GM12865 (cell line): ENCODE data around the gene TTC36.

Source experiments
- DNase-seq: peaks from one replicate; pipeline ENCODE4 v3.0.0; 2010; ENCODE audit warnings: low read depth
- H3K4me3 ChIP-seq: 2 replicates; pipeline ENCODE4 v1.5.1; 2011; ENCODE audit warnings: mild to moderate bottlenecking, low read depth, low read length, control low read depth
- TF ChIP-seq, protein P1 (sequence below): IDR thresholded peaks from 2 replicates; pipeline ENCODE4 v1.5.1; 2011; ENCODE audit warnings: low read length, control low read depth, low read depth, inconsistent platforms; ENCODE audit not compliant: insufficient read depth; ENCODE audit errors: missing control alignments

Gene TTC36

DNA sequence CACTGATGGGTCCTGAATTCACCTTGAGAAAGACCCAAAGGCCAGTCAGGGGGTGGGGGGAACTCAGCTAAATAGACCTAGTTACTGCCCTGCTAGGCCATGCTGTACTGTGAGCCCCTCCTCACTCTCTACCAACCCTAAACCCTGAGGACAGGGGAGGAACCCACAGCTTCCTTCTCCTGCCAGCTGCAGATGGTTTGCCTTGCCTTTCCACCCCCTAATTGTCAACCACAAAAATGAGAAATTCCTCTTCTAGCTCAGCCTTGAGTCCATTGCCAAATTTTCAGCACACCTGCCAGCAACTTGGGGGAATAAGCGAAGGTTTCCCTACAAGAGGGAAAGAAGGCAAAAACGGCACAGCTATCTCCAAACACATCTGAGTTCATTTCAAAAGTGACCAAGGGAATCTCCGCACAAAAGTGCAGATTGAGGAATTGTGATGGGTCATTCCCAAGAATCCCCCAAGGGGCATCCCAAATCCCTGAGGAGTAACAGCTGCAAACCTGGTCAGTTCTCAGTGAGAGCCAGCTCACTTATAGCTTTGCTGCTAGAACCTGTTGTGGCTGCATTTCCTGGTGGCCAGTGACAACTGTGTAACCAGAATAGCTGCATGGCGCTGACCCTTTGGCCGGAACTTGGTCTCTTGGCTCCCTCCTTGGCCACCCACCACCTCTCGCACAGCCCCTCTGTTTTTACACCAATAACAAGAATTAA is 2.4 kb upstream of the TTC36 start:
- H3K4me3 ChIP-seq = no peak overlapping the region
- no peak for DNase-seq
- TF ChIP-seq, protein P1, sequence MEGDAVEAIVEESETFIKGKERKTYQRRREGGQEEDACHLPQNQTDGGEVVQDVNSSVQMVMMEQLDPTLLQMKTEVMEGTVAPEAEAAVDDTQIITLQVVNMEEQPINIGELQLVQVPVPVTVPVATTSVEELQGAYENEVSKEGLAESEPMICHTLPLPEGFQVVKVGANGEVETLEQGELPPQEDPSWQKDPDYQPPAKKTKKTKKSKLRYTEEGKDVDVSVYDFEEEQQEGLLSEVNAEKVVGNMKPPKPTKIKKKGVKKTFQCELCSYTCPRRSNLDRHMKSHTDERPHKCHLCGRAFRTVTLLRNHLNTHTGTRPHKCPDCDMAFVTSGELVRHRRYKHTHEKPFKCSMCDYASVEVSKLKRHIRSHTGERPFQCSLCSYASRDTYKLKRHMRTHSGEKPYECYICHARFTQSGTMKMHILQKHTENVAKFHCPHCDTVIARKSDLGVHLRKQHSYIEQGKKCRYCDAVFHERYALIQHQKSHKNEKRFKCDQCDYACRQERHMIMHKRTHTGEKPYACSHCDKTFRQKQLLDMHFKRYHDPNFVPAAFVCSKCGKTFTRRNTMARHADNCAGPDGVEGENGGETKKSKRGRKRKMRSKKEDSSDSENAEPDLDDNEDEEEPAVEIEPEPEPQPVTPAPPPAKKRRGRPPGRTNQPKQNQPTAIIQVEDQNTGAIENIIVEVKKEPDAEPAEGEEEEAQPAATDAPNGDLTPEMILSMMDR = no peak

DNA sequence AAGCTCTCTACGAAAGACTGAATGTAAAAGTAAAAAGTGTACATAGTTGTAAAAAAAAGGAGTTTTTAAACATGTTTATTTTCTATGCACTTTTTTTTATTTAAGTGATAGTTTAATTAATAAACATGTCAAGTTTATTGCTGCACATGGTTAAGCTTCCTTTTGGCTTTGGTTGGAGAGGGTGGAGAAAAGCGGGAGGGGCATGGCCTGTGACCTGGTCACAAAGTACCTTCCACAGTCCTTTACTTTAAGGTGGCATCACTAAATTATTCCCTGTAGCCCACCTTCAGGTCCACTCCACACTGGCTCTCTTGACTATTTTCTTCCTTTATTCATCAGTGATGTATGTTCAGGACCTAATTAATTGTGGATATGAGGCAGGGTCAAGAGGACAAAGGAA is 586 bp upstream of the TTC36 start:
- TF ChIP-seq, protein P1 = no peak
- no peak for DNase-seq
- H3K4me3 ChIP-seq = no peak overlapping the region

DNA sequence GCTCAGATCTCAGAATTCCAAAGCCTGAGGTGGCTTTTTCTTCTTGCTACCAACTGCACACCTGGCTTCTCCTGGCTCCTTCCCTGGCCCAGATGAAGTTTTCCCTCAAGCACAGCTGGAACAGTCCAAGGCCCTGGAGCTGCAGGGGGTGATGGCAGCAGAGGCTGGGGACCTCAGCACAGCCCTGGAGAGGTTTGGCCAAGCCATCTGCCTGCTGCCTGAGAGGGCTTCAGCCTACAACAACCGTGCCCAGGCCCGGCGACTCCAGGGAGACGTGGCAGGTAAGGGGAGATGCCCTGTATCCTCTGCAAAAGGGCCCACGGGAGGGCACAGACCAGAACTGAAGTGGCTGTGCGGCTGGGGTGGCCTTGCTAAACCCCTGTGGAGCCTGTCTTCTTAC is 1.2 kb downstream of the TTC36 start:
- no peak overlapping the region for H3K4me3 ChIP-seq
- TF ChIP-seq, protein P1 = no peak
- DNase-seq = no peak

DNA sequence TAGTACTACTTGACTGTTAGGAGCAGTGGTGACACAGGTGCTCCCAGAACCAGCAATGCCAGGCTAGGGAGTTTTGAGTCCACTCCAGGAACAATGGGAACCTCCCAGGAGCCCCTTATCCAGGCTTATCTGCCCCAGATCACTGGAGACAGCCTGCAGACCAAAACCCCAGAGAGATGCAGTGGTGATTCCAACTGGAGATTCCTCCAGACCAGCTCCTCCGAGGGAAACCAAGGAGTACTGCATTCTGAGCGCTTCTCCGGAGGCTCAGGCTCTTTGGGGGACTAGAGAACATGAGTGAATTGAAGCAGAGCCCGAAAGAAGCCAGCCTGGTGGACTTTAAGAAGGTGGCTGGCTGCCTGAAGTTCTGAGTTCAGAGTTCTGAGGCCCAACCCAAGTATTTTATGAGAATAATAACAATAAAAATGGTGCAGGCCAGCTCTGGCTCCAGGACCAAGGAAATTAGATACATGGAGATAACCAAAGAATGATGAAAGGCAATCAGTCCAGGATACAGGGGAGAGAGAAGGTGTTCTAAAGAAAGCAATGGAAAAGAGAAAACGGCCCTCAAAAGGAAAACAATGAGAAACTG is 2.4 kb downstream of the TTC36 start:
- H3K4me3 ChIP-seq = no peak overlapping the region
- DNase-seq = no peak
- TF ChIP-seq, protein P1 = no peak

DNA sequence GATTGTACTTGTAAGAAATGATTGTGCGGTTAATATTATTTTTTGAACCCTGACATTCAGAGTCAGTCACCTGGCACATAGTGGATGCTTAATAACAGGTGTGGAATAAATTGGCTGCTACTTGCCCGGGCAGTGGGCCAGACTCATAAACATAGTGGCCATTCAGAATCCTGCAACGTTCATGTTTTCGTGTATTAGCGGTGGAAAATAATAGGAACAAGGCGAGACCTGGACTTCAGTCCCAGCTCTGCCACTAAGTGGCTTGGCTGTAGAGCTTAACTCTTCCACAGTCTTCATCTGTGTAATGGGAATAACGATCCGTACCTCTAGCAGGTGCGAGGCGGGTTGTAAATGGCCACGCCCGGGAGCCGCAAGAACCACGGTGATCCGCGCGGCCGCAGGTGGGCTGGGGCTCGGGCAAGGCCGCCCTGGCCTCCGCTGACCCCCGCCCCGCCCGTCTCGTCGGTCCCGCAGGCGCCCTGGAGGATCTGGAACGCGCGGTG is 3.0 kb downstream of the TTC36 start:
- H3K4me3 ChIP-seq = peak overlapping the region; percentile 75
- TF ChIP-seq, protein P1 = no peak
- DNase-seq = no peak

DNA sequence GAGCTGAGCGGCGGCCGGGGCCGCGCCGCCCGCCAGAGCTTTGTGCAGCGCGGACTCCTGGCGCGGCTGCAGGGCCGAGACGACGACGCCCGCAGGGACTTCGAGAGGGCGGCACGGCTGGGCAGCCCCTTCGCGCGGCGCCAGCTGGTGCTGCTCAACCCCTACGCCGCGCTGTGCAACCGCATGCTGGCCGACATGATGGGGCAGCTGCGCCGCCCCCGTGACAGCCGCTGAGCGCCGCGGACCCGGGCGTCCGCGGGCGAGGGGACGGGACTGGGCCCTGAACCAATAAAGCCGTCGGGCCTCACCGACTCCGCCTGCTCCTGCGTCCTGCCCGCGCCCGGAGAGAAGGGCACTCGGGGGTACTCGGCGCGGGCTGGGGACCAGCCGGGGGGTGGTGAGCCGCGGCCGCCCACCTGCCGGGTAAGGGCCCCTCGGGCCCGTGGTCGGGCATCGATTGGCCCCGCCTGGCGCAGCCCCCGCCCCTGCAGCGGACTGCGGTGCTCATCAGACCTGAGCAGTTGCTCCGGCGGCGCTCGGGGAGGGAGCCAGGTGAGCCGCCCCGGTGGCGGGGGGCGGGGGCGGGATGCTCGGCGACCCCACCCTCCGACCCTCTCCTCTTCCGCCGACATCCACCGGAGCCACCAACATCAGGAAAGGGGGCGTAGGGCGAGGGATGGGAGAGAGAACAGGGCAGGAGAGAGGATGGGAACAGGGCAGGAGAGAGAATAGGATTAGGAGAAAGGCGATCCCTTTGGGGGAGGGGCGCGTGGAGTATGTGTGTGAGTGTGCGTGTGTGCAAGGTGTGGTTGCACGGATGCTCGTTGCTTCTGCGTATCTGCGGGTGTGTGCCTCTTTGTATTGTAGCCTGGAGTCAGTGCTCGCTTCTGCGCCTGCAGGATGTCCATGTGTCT is 3.7 kb downstream of the TTC36 start, which contains the start of gene TMEM25:
Gene TMEM25 (plus strand): TSS at position 510 of the 914 bp plus-strand sequence. CDS start 610 bp downstream, outside the sequence.
- TF ChIP-seq, protein P1 = no peak
- peak; percentile 58 for DNase-seq
- H3K4me3 ChIP-seq = peak within 1 kb of the TSS; percentile 75
